Measurements from ENCODE around the gene DNAI1. TPM values are rescaled to one million over a fixed set of nuclear protein-coding genes. Genes with fewer than 3 reads are reported as not detected.

The DNAI1 gene
- polyA plus RNA-seq, 1 donor (not counting 4 experiments of a cell fraction or from before 2014, with no cell fraction given), result 0.08 TPM

GRCh38 chr9:34565856-34566255, 107.3 kb downstream of the DNAI1 start:
- H3K4me2 ChIP-seq (ENCODE audit: control insufficient read depth, extremely low read depth, insufficient read depth, low read depth, low read length), result no peak overlapping the region
- H3K27ac ChIP-seq (ENCODE audit: control insufficient read depth, insufficient read depth, low read length), result no peak overlapping the region
- no peaks in the 10 kb centered on the region for H3K36me3 ChIP-seq (ENCODE audit: control insufficient read depth in 2 of 2, extremely low read depth in 1 of 2, insufficient read depth in 2 of 2, low read length in 2 of 2)
- no peak overlapping the region for H2AFZ ChIP-seq (ENCODE audit: control insufficient read depth, low read length)
- no peak for FAIRE-seq
- dilution Hi-C loops (cut with MboI; ENCODE audit: extremely low pct_ligation_motif_present, low sequenced_read_pairs), result no loop called here
- TF ChIP-seq CTCF (optimal IDR thresholded peaks at IDR 0.05 in 1 of 3, IDR thresholded peaks at IDR 0.05 in 1 of 3, conservative IDR thresholded peaks at IDR 0.05 in 1 of 3; ENCODE audit: extremely low read depth in 1 of 3, insufficient read depth in 2 of 3, low read length in 3 of 3) (no peak), EZH2 (IDR thresholded peaks at IDR 0.05; ENCODE audit: low read length) (no peak)
- H3K9me3 ChIP-seq (ENCODE audit: control insufficient read depth, low read depth, low read length), result no peaks in the 10 kb centered on the region
- H3K4me1 ChIP-seq (ENCODE audit: control insufficient read depth, extremely low read depth, insufficient read depth, low read length), result peaks cover 21% of the 10 kb centered on the region
- DNase-seq (ENCODE audit: low read depth, low spot score), result no peak
- H3K27me3 ChIP-seq (ENCODE audit: control insufficient read depth, extremely low read depth, insufficient read depth, low read length), result peaks cover 49% of the 10 kb centered on the region
- H3K9ac ChIP-seq (ENCODE audit: control insufficient read depth, extremely low read depth, insufficient read depth, low read length), result no peak overlapping the region
- H3K79me2 ChIP-seq (ENCODE audit: control insufficient read depth, insufficient read depth, low read length), result no peaks in the 10 kb centered on the region
- H3K4me3 ChIP-seq (ENCODE audit: control insufficient read depth in 2 of 3, extremely low read depth in 1 of 3, insufficient read depth in 2 of 3, low read depth in 1 of 3, low read length in 3 of 3), result no peak overlapping the region
- H4K20me1 ChIP-seq (ENCODE audit: control insufficient read depth, extremely low read depth, insufficient read depth, low read length), result peaks cover 5% of the 10 kb centered on the region
- H3K9me1 ChIP-seq (ENCODE audit: control insufficient read depth, extremely low read depth, insufficient read depth, low read length), result no peaks in the 10 kb centered on the region

DNA sequence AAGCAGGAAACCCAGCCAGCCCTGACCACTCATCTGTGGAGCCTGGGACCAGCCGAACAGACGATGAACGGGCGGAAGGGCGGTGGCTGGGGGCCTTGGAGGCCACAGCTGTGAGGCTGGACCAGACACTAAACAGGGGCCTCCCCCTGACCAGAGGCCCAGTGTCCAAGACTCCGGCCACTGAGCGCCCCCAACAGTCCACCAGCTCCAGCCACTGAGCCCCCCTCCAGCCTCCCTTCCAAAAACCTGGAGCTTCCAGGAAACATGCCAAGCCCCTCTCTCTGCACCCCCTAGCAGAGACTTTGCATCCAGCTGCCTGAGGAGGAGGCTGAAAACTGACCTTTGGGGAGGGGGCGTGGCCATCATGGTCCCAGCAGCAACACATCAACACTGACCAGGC, 107.7 kb downstream of the DNAI1 start:
- Histone ChIP-seq H3K27ac (ENCODE audit: control insufficient read depth, insufficient read depth, low read length) (no peak overlapping the region), H3K27me3 (ENCODE audit: control insufficient read depth, extremely low read depth, insufficient read depth, low read length) (peaks cover 53% of the 10 kb centered on the region), H3K4me3 (ENCODE audit: control insufficient read depth in 2 of 3, extremely low read depth in 1 of 3, insufficient read depth in 2 of 3, low read depth in 1 of 3, low read length in 3 of 3) (no peak overlapping the region), H3K4me2 (ENCODE audit: control insufficient read depth, extremely low read depth, insufficient read depth, low read depth, low read length) (no peak overlapping the region), H3K4me1 (ENCODE audit: control insufficient read depth, extremely low read depth, insufficient read depth, low read length) (peaks cover 21% of the 10 kb centered on the region), H3K9ac (ENCODE audit: control insufficient read depth, extremely low read depth, insufficient read depth, low read length) (no peak overlapping the region), H2AFZ (ENCODE audit: control insufficient read depth, low read length) (no peak overlapping the region), H3K36me3 (ENCODE audit: control insufficient read depth in 2 of 2, extremely low read depth in 1 of 2, insufficient read depth in 2 of 2, low read length in 2 of 2) (no peaks in the 10 kb centered on the region), H3K79me2 (ENCODE audit: control insufficient read depth, insufficient read depth, low read length) (no peaks in the 10 kb centered on the region), H3K9me1 (ENCODE audit: control insufficient read depth, extremely low read depth, insufficient read depth, low read length) (no peaks in the 10 kb centered on the region), H4K20me1 (ENCODE audit: control insufficient read depth, extremely low read depth, insufficient read depth, low read length) (peaks cover 5% of the 10 kb centered on the region), H3K9me3 (ENCODE audit: control insufficient read depth, low read depth, low read length) (no peaks in the 10 kb centered on the region)
- no peak for DNase-seq (ENCODE audit: low read depth, low spot score)
- dilution Hi-C loops (cut with MboI; ENCODE audit: extremely low pct_ligation_motif_present, low sequenced_read_pairs), result no loop called here
- no peak for FAIRE-seq
- TF ChIP-seq CTCF (optimal IDR thresholded peaks at IDR 0.05 in 1 of 3, IDR thresholded peaks at IDR 0.05 in 1 of 3, conservative IDR thresholded peaks at IDR 0.05 in 1 of 3; ENCODE audit: extremely low read depth in 1 of 3, insufficient read depth in 2 of 3, low read length in 3 of 3), result no peak
- TF ChIP-seq EZH2 (IDR thresholded peaks at IDR 0.05; ENCODE audit: low read length), result no peak
